DMS79 (cell line): ENCODE results near the gene ETFRF1.

ENCODE experiments used
- DNase-seq: peaks from one replicate; lab custom pipeline; 2025; lab: John Stamatoyannopoulos, UW

The ETFRF1 gene, protein sequence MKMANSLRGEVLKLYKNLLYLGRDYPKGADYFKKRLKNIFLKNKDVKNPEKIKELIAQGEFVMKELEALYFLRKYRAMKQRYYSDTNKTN

DNA sequence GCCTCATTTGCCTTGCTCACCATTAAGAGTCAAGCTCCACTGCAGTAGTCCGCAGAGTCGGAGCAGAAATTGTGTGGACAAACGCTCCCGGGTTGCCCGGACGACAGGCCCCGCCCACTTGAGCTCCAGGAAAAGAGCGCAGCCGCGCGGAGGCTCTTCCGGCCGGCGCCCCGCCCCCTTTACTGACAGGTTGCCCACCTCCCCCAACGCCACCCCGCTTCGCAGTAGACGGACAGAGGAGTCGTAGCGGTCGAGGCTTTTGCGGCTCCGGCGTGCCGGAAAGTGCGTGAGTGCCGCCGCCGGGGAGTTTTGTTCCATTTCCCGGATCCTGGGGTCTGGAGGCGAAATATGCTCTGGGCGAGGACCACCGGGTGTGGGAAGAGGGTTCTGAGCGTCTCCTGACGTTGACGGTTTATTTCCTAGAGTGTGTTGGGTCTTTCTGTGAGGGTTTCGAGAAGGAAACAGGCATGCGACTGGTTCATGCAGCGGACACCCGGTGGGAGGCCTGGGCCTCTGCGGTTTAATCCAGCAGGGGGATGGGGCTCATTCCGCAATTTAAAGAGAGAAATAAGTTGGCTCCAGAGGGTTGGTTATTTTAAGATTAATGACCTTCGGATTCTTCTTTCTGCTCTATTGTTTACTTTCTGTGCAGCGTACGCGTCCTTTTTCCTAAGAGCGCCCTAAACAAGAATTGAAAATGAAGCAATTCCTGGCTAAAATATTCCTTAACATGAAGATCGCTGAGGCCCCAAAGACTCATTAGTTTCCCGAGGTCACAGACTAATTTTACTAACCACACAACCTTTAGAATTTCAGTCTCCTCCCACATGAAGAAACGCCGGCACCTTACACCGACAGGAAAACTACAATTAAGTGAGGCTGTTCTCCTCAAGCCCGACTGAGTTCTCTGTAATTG is at the start of gene ETFRF1, which contains the start of gene DNAI7:
Gene ETFRF1 (plus strand): TSS at position 182 of the 916 bp plus-strand sequence. CDS start 8,720 bp downstream, outside the sequence.
Gene DNAI7 (minus strand): TSS at position 105 of the 916 bp plus-strand sequence. CDS start 82 bp downstream, at position 23.
- DNase-seq = peak; percentile 87

GRCh38 chr12:25146686-25147085 is 48.4 kb upstream of the ETFRF1 start:
- no peak for DNase-seq

- no peak for DNase-seq
Measured at GRCh38 chr12:25151476-25151875, 43.6 kb upstream of the ETFRF1 start.

GRCh38 chr12:25152055-25152454 is 43.0 kb upstream of the ETFRF1 start:
- no peak for DNase-seq

DNA sequence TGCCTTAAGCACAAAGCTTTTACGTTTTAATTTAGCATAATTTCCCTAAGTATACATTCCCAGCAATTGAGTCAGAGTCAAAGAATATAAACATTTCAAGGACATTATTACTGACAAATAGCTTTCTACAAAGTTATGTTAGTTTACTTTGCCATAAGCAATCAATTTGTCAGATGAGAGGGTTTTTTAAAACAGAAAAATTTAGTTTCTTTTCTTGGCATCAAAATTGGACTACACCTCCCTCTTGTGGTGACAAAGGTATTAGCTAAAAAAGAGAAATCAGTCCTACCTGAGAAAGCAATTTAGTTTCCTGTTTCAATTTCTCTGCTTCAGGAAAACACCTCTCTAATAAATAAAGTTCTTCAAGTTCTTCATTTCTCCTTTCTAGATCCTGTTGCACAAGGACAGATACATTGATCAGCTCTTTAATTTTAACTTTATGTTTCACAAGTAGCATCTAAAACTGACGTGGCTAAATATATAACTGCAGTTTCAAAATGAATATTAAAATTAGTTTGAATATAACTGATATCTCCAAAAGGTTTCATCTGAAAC is 39.9 kb upstream of the ETFRF1 start:
- DNase-seq = no peak

DNA sequence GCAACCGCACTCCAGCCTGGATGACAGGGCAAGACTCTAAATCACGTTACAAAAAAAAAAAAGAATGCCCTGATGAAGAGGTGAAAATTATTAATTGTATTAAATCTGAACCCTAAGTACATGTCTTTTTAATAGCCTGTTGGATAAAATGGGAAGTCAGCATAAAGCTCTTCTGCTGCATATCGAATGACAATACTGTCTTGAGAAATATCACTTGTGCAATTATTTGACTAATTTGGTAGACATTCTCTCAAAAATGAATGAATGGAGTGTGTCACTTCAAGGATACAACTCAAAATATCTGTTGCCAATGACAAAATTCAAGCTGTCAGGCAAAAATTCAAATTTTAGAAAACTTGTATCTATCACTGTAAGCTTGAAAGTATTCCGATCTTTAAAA is 39.0 kb upstream of the ETFRF1 start:
- no peak for DNase-seq

DNA sequence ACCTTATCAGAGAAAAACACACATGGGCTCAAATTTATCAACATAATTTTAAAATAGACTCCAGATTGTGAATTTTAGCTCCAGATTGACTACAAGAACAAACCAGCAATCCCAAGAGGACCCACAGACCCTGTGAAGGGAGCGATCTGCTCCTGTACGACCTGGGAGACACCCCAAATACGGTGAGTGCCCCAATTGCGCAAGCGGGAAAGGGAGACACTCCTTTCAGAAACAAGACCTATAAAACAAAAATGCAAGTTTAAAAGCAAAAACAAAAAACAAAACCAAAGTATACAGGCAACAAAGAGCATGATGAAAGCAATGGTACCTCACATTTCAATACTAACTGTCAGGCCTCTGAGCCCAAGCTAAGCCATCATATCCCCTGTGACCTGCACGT is 32.2 kb upstream of the ETFRF1 start:
- DNase-seq = no peak

- no peak for DNase-seq
Measured at GRCh38 chr12:25182765-25183164, 12.3 kb upstream of the ETFRF1 start.

GRCh38 chr12:25184132-25184531 is 10.9 kb upstream of the ETFRF1 start:
- no peak for DNase-seq

DNA sequence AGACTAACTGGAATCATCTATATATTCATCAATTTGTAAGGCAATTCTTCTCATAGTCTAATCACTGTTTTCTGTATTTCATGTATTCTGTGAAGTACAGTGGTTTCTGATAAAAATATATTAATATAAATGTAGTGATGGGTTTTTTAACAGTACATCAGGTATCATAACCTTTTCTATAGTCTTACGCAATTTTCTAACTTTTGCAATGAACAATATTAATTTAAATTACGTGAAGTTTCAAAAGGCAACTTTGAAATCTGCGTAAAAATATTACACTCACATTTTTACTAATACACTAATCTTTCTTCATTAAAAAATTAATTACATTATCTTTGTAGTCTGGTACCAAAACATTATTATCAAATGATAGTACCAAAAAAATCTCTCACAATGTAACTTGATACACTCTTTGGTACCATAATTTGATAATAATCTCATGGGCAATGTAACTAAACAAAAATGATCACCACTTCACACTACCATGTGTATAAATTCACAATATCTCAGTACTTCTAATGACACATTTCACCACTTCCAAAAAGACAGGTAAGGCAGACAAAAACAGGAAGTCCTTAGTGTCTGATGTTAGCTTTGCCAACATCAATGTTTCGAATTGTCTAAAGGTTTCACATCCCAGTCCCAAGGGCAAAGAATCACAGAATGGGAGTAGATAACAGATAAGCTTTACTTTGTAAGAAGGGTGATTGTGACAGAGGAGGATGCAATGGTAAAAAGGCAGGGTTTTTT is 8.8 kb upstream of the ETFRF1 start:
- no peak for DNase-seq

GRCh38 chr12:25186788-25187402 is 8.1 kb upstream of the ETFRF1 start:
- DNase-seq = no peak

DNA sequence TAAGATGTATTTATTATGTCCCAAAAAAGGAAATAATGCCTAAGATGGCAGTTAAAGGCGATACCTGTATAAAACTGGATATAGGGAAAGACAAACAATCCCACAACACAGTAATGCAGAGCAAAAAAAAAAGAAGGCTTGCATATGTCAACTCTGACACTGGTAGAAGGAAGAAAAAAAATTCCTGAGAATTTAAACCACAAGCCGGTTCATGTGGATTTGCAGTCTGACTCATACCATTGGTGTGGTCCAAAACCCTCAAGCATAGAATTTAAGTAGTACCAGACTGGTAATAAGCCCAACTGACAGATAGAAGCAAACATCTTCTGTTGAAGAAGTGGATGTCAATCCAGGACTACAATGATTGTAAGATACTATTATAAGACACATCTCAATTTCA is 7.3 kb upstream of the ETFRF1 start:
- DNase-seq = no peak

DNA sequence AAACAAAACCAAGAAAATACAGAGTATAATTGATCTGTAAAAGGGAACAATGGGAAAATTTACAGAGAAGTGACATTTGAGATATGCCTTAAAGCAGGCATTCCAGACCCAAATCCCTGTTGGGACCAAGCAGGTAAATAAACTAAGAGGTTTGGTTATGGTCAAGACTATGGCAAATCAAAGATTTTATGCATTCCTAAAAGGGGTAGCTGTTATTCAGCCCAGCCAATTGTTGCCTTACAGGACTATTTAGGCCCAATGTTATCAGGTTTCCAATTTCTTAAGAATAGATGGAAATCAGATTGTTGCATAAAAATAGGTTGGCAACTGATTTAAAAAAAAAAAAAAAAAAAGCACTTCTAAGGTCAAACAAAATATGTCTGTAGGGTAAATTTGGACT is 5.4 kb upstream of the ETFRF1 start:
- DNase-seq = no peak

DNA sequence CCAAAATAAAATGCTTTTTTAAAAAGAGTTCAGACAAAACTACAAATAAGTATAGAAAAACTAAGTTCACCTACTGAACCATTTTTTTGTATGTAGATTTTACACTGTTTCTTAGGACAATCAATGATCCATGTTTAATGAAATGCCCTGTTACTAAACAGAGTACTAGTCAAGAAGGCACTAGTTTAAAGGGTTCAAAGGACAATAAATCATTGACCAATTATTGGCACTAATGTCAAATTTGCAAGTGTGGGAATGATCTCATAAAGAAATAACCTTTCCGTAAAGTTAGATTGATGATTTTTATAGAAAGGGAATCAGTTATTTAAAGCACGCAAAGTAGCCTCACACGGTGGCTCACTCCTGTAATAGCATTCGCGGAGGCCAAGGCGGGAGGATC is 4.2 kb upstream of the ETFRF1 start:
- DNase-seq = no peak

DNA sequence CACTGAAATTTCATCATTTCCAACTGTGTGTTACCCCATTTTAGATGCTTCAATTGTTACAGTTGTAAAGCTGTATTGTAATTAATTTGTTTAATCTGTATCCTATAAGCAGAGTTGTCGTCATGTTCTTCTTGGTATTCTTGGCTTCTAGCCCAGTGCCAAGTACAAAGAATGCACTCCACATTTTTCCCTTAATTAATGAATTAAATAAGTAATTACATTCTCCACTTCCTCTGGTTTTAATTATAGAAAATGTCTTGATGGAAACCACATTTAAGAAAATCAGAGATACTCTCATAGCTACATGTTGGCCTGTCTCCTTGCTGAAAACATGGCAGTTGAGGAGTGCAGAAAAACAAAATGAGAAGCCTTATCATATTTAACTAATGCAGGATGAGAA is 823 bp upstream of the ETFRF1 start:
- DNase-seq = no peak

DNA sequence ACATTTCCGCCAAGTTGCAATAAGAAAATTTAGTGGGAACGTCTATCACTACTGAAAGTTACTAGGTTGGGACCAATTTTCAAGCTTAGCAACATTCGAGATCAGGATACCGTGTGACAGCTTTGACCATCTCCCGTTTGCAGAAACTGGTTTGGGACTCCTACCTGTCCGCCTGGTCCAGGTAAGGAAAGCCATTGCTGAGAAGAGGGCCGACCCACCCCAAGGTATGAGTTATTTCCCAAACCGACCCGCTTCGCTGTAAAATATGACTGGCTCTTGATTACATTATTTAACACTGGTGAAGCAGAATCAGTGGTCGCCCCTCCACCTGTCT is 348 bp upstream of the ETFRF1 start:
- no peak for DNase-seq

GRCh38 chr12:25197608-25198007 is 2.6 kb downstream of the ETFRF1 start:
- DNase-seq = no peak

GRCh38 chr12:25200703-25201102 is 5.7 kb downstream of the ETFRF1 start:
- DNase-seq = no peak

- DNase-seq = no peak
Measured at GRCh38 chr12:25202137-25202536, 7.1 kb downstream of the ETFRF1 start.

- no peak for DNase-seq
Measured at GRCh38 chr12:25207411-25207810, 12.4 kb downstream of the ETFRF1 start.

DNA sequence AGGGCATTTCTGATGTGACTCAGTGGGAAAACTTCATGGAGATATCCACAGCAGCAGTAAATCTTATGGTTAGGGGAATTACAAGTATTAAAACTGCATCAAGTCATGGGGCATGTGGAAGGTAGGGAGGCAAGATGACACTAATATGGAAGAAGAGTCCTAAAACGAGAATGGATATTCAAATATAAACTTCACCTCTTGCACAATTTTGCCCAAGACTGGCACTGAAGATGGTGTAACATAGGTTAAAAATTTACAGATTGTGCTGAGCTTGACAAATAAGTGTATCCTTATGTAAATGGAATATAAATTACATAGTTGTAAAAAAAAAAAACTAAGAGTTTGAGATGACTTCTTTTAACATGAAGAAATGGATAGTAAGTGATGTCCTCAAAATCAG is 12.8 kb downstream of the ETFRF1 start:
- no peak for DNase-seq

GRCh38 chr12:25208554-25208953 is 13.5 kb downstream of the ETFRF1 start:
- no peak for DNase-seq
